ENCODE data around the gene AOX1. TPM values are rescaled to one million over a fixed set of nuclear protein-coding genes. Genes with fewer than 3 reads are reported as not detected.

Gene AOX1
- total RNA-seq, 1 experiment from 2014 or later, result 0.71 TPM

DNA sequence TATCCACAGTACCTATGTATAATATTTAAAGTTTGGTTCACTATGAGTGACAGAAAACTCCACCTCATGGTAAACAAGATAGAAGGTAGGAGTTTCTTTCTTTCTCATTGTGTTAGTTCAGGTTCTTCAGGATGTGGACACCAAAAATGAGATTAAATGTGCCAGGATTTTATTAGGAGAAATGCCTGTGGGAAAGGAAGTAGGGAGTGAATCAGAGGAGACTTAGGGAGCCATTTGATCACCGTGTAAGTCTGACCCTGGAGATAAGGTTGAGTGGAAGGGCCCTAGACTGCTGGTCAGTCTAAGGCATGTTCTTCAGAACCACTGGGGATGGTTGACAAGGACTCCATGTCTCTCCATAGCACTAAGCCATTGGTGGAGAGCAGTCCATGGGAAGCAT is 8.1 kb downstream of the AOX1 start:
- intact Hi-C loops (cut with micrococcal nuclease), result no loop called here
- ChIA-PET CTCF (no interaction called here), RAD21 (ENCODE audit: low non-redundant PET in 1 of 2, low total read pairs in 2 of 2, uncharacterized antibody in 2 of 2, unreplicated experiment in 2 of 2) (no interaction called here), POLR2A (no interaction called here)
- Histone ChIP-seq H3K79me2 (ENCODE audit: insufficient read depth, low read length) (no peaks in the 10 kb centered on the region), H3K27ac (ENCODE audit: low read depth, low read length) (no peak overlapping the region), H3K27me3 (ENCODE audit: insufficient read depth, low read length) (peaks cover 8% of the 10 kb centered on the region), H3K4me3 (replicated peaks in 1 of 2; ENCODE audit: low read depth in 1 of 2, low read length in 2 of 2) (no peak overlapping the region), H3K9ac (ENCODE audit: low read length) (no peak overlapping the region), H2AFZ (ENCODE audit: low read depth, low read length, poor library complexity, severe bottlenecking) (no peak overlapping the region), H3K4me1 (ENCODE audit: control insufficient read depth in 1 of 2, insufficient read depth in 2 of 2, low read length in 2 of 2) (no peaks in the 10 kb centered on the region), H3K9me3 (ENCODE audit: control insufficient read depth in 1 of 2, insufficient read depth in 1 of 2, low read depth in 1 of 2, low read length in 2 of 2) (no peaks in the 10 kb centered on the region), H3K9me2 (ENCODE audit: insufficient read depth) (no peaks in the 10 kb centered on the region), H4K20me1 (ENCODE audit: insufficient read depth) (no peaks in the 10 kb centered on the region), H3K36me3 (ENCODE audit: control insufficient read depth in 1 of 2, insufficient read depth in 2 of 2, low read length in 2 of 2) (no peaks in the 10 kb centered on the region), H3K4me2 (ENCODE audit: low read length) (no peak overlapping the region)
- DNase-seq (ENCODE audit: low read depth, low spot score), result no peak
- no peak for ATAC-seq
- no TSS peak for BruUV-seq (replicated peaks)
- TF ChIP-seq ELF1 (IDR thresholded peaks at IDR 0.05; ENCODE audit: borderline replicate concordance, low read depth) (no peak), SP1 (IDR thresholded peaks at IDR 0.05; ENCODE audit: low read depth) (no peak), POLR2A (IDR thresholded peaks at IDR 0.05; ENCODE audit: borderline replicate concordance, extremely low read depth, insufficient read depth, insufficient read length) (no peak), EZH2 (IDR thresholded peaks at IDR 0.05) (no peak), TCF7L2 (IDR thresholded peaks at IDR 0.05; ENCODE audit: borderline replicate concordance, extremely low read depth, insufficient read depth, insufficient read length) (no peak), CBX3 (IDR thresholded peaks at IDR 0.05; ENCODE audit: low read depth) (no peak), JUND (IDR thresholded peaks at IDR 0.05) (no peak), EZH2phosphoT487 (IDR thresholded peaks at IDR 0.05; ENCODE audit: borderline replicate concordance) (no peak)
- TF ChIP-seq, protein P1, sequence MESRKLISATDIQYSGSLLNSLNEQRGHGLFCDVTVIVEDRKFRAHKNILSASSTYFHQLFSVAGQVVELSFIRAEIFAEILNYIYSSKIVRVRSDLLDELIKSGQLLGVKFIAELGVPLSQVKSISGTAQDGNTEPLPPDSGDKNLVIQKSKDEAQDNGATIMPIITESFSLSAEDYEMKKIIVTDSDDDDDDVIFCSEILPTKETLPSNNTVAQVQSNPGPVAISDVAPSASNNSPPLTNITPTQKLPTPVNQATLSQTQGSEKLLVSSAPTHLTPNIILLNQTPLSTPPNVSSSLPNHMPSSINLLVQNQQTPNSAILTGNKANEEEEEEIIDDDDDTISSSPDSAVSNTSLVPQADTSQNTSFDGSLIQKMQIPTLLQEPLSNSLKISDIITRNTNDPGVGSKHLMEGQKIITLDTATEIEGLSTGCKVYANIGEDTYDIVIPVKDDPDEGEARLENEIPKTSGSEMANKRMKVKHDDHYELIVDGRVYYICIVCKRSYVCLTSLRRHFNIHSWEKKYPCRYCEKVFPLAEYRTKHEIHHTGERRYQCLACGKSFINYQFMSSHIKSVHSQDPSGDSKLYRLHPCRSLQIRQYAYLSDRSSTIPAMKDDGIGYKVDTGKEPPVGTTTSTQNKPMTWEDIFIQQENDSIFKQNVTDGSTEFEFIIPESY (IDR thresholded peaks at IDR 0.05; ENCODE audit: extremely low read depth, insufficient replicate concordance, low read length), result no peak
- TF ChIP-seq, protein P2, sequence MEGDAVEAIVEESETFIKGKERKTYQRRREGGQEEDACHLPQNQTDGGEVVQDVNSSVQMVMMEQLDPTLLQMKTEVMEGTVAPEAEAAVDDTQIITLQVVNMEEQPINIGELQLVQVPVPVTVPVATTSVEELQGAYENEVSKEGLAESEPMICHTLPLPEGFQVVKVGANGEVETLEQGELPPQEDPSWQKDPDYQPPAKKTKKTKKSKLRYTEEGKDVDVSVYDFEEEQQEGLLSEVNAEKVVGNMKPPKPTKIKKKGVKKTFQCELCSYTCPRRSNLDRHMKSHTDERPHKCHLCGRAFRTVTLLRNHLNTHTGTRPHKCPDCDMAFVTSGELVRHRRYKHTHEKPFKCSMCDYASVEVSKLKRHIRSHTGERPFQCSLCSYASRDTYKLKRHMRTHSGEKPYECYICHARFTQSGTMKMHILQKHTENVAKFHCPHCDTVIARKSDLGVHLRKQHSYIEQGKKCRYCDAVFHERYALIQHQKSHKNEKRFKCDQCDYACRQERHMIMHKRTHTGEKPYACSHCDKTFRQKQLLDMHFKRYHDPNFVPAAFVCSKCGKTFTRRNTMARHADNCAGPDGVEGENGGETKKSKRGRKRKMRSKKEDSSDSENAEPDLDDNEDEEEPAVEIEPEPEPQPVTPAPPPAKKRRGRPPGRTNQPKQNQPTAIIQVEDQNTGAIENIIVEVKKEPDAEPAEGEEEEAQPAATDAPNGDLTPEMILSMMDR (IDR thresholded peaks at IDR 0.05 in 2 of 3, conservative IDR thresholded peaks at IDR 0.05 in 1 of 3; ENCODE audit: borderline replicate concordance in 1 of 3, insufficient read depth in 1 of 3, low read depth in 2 of 3, low read length in 2 of 3), result no peak
- TF ChIP-seq, protein P3, sequence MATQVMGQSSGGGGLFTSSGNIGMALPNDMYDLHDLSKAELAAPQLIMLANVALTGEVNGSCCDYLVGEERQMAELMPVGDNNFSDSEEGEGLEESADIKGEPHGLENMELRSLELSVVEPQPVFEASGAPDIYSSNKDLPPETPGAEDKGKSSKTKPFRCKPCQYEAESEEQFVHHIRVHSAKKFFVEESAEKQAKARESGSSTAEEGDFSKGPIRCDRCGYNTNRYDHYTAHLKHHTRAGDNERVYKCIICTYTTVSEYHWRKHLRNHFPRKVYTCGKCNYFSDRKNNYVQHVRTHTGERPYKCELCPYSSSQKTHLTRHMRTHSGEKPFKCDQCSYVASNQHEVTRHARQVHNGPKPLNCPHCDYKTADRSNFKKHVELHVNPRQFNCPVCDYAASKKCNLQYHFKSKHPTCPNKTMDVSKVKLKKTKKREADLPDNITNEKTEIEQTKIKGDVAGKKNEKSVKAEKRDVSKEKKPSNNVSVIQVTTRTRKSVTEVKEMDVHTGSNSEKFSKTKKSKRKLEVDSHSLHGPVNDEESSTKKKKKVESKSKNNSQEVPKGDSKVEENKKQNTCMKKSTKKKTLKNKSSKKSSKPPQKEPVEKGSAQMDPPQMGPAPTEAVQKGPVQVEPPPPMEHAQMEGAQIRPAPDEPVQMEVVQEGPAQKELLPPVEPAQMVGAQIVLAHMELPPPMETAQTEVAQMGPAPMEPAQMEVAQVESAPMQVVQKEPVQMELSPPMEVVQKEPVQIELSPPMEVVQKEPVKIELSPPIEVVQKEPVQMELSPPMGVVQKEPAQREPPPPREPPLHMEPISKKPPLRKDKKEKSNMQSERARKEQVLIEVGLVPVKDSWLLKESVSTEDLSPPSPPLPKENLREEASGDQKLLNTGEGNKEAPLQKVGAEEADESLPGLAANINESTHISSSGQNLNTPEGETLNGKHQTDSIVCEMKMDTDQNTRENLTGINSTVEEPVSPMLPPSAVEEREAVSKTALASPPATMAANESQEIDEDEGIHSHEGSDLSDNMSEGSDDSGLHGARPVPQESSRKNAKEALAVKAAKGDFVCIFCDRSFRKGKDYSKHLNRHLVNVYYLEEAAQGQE (IDR thresholded peaks at IDR 0.05; ENCODE audit: low read depth), result no peak
